ENCODE results near the gene RASSF5.

- TF ChIP-seq CTCF (IDR thresholded peaks at IDR 0.05) (no peak), POLR2A (IDR thresholded peaks at IDR 0.05) (no peak)
Observed at GRCh38 chr1:206591226-206591625, 83.9 kb downstream of the RASSF5 start.

Data from uterus (tissue), 2 donors.